KMS-11 (cell line): Measurements from ENCODE around the gene RRN3.
"Not testable (repeated sequence)": the region's sequence is repeated elsewhere in the genome, so short reads cannot be mapped to it uniquely, and the experiment has no call there.

Experiments used
- H2AFZ ChIP-seq: fragments of 200-600 bp; sonication (generic); 2 replicates; pipeline ENCODE4 v1.6.1; 2016; ENCODE audit warnings: antibody characterized with exemption, mixed run types, low read depth
- H3K27ac ChIP-seq: fragments of 200-600 bp; sonication (generic); 2 replicates; pipeline ENCODE4 v1.6.1; 2016; ENCODE audit warnings: mild to moderate bottlenecking, mixed run types
- H3K27me3 ChIP-seq: fragments of 200-600 bp; sonication (generic); 2 replicates; pipeline ENCODE4 v1.6.1; 2017; ENCODE audit warnings: mild to moderate bottlenecking, low read depth, mixed run types, moderate library complexity; ENCODE audit not compliant: insufficient read depth
- H3K36me3 ChIP-seq: fragments of 200-600 bp; sonication (generic); 2 replicates; pipeline ENCODE4 v1.6.1; 2017; ENCODE audit warnings: mild to moderate bottlenecking, mixed run types; ENCODE audit not compliant: insufficient read depth
- H3K4me1 ChIP-seq: fragments of 200-600 bp; sonication (generic); 2 replicates; pipeline ENCODE4 v1.6.1; 2016; ENCODE audit warnings: mild to moderate bottlenecking, low read depth, mixed run types; ENCODE audit not compliant: poor library complexity, severe bottlenecking
- H3K4me2 ChIP-seq: fragments of 200-600 bp; sonication (generic); 2 replicates; pipeline ENCODE4 v1.7.0; 2016; ENCODE audit warnings: mild to moderate bottlenecking, mixed run types
- H3K4me3 ChIP-seq: fragments of 200-600 bp; sonication (generic); IDR thresholded peaks from 2 replicates; pipeline ENCODE4 v1.6.1; 2017; ENCODE audit warnings: low read depth, low read length, mixed read lengths; ENCODE audit not compliant: insufficient read depth
- H3K79me2 ChIP-seq: fragments of 200-600 bp; sonication (generic); 2 replicates; pipeline ENCODE4 v1.6.1; 2016; ENCODE audit warnings: low read depth, mixed run types; ENCODE audit not compliant: insufficient read depth
- H3K9ac ChIP-seq: fragments of 200-600 bp; sonication (generic); 2 replicates; pipeline ENCODE4 v1.6.1; 2016; ENCODE audit warnings: mild to moderate bottlenecking, mixed run types
- H4K20me1 ChIP-seq: fragments of 200-600 bp; sonication (generic); 2 replicates; pipeline ENCODE4 v1.6.1; 2016; ENCODE audit warnings: mild to moderate bottlenecking, mixed run types; ENCODE audit not compliant: insufficient read depth
- TF ChIP-seq, protein P1 (sequence below): fragments of 200-600 bp; sonication (generic); conservative IDR thresholded peaks from 2 replicates; pipeline ENCODE4 v1.6.1; 2017; ENCODE audit warnings: low read depth, mild to moderate bottlenecking, antibody characterized with exemption, low read length, moderate library complexity, mixed read lengths

The RRN3 gene

DNA sequence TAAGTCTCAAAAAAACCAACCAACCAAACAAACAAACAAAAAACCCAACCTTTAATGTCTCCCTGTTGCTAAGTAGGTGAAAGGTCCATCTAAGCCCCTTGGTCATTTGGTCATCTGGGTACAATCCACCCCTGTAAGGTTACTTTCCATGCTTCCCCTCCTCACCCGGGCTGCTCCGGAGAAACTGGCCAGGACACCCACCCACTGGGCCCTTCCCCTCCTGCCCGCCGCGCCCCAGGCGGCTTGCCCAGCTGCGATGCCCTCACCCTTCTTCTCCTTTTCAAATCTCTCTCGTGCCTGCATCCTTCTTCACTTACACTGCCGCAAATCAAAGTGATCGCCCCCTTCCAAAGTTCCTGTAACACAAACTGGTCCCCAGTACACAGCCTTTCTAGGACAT lies 40.2 kb downstream of the RRN3 start:
- Histone ChIP-seq H3K4me1 (no peaks in the 10 kb centered on the region), H3K4me3 (no peak overlapping the region), H3K79me2 (0 out of 2 replicates have a peak, but pooled peaks cover 5% of the 10 kb centered on the region), H3K9ac (no peak overlapping the region), H3K4me2 (no peak overlapping the region), H3K36me3 (no peaks in the 10 kb centered on the region), H3K27ac (no peak overlapping the region), H3K27me3 (no peaks in the 10 kb centered on the region), H2AFZ (no peak overlapping the region), H4K20me1 (no peaks in the 10 kb centered on the region)
- TF ChIP-seq, protein P1, sequence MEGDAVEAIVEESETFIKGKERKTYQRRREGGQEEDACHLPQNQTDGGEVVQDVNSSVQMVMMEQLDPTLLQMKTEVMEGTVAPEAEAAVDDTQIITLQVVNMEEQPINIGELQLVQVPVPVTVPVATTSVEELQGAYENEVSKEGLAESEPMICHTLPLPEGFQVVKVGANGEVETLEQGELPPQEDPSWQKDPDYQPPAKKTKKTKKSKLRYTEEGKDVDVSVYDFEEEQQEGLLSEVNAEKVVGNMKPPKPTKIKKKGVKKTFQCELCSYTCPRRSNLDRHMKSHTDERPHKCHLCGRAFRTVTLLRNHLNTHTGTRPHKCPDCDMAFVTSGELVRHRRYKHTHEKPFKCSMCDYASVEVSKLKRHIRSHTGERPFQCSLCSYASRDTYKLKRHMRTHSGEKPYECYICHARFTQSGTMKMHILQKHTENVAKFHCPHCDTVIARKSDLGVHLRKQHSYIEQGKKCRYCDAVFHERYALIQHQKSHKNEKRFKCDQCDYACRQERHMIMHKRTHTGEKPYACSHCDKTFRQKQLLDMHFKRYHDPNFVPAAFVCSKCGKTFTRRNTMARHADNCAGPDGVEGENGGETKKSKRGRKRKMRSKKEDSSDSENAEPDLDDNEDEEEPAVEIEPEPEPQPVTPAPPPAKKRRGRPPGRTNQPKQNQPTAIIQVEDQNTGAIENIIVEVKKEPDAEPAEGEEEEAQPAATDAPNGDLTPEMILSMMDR, result no peak

DNA sequence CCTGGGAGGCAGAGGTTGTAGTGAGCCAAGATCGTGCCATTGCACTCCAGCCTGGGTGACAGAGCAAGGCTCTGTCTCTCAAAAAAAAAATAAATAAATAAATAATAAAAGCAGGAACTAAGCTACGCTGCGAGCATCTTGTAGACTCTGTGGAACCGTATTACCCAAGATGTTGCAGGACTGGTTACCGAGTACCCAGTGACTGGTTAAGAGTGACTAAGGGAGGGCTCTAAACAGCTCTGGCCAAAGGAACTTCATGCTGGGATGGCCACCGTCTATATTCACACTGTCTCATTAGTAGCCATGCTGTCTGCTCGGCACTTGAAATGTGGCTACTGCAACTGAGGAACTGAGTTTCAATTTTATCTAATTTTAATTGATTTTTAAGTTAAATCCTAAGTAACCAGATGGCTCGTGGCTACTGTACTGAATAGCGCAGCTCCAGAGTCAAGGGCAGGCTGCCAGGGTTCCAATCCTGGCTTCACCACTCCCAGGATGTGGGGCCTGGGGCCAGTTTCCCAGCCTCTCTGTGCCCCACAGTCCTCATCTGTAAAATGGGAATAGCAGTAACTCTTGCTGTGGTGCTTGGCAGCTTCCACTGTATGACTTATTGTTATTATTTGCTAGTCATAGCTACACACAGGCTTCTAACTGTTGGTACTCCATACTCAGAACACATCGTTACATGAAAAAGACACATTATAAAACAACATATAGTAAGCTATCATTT lies 41.2 kb downstream of the RRN3 start:
- Histone ChIP-seq H3K27me3 (no peaks in the 10 kb centered on the region), H3K79me2 (0 out of 2 replicates have a peak, but pooled peaks cover 5% of the 10 kb centered on the region), H4K20me1 (no peaks in the 10 kb centered on the region), H3K27ac (no peak overlapping the region), H3K36me3 (no peaks in the 10 kb centered on the region), H3K9ac (no peak overlapping the region), H3K4me2 (no peak overlapping the region), H3K4me3 (no peak overlapping the region), H2AFZ (no peak overlapping the region), H3K4me1 (no peaks in the 10 kb centered on the region)
- TF ChIP-seq, protein P1, result no peak

DNA sequence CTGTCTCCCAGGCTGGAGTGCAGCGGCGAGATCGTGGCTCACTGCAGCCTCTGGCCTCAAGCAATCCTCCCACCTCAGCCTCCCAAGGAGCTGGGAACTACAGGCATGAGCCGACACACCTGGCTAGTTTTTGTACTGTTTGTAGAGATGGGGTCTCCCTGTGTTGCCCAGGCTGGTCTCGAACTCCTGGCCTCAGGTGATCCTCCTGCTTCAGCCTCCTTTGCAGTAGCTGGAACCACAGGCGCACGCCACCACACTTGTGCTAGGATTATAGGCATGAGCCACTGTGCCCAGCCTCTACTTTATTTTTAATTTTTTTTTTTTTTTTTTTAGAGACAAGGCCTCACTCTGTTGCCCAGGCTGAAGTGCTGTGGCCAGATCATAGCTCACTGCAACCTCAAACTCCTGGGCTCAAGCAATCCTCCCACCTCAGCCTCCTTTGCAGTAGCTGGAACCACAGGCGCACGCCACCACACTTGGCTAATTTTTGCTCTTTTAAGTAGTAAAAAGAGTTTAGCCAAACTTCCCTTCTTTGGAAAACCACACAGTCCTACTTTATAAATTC lies 42.6 kb downstream of the RRN3 start:
- no peaks in the 10 kb centered on the region; the same call in 1 of the 2 replicates for H3K36me3 ChIP-seq
- no peak overlapping the region for H3K27ac ChIP-seq
- H3K9ac ChIP-seq, result no peak overlapping the region
- TF ChIP-seq, protein P1, result no peak
- no peak overlapping the region for H2AFZ ChIP-seq
- H3K4me3 ChIP-seq, result no peak overlapping the region
- H3K79me2 ChIP-seq, result 0 out of 2 replicates have a peak, but pooled peaks cover 5% of the 10 kb centered on the region
- H3K27me3 ChIP-seq, result no peaks in the 10 kb centered on the region
- no peaks in the 10 kb centered on the region for H4K20me1 ChIP-seq
- no peak overlapping the region for H3K4me2 ChIP-seq
- no peaks in the 10 kb centered on the region for H3K4me1 ChIP-seq

DNA sequence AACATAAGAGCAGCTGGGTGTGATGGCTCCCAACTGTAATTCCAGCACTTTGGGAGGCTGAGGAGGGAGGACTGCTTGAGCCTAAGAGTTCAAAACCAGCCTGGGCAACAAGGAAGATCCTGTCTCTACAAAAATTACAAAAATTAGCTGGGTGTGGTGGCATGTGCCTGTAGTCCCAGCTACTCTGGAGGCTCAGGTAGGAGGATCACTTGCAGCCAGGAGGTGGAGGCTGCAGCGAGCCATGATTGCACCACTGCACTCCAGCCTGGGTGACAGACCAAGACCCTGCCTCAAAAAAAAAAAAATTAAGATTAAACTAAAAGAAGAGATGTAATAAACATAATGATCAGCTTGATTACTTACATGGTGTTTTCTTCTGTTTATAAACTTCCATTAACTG lies 43.6 kb downstream of the RRN3 start:
- not testable (repeated sequence) for H3K27me3 ChIP-seq, H3K79me2 ChIP-seq, H3K4me3 ChIP-seq, H3K4me1 ChIP-seq, H3K4me2 ChIP-seq, H3K9ac ChIP-seq, H4K20me1 ChIP-seq, H3K27ac ChIP-seq, H3K36me3 ChIP-seq, H2AFZ ChIP-seq

DNA sequence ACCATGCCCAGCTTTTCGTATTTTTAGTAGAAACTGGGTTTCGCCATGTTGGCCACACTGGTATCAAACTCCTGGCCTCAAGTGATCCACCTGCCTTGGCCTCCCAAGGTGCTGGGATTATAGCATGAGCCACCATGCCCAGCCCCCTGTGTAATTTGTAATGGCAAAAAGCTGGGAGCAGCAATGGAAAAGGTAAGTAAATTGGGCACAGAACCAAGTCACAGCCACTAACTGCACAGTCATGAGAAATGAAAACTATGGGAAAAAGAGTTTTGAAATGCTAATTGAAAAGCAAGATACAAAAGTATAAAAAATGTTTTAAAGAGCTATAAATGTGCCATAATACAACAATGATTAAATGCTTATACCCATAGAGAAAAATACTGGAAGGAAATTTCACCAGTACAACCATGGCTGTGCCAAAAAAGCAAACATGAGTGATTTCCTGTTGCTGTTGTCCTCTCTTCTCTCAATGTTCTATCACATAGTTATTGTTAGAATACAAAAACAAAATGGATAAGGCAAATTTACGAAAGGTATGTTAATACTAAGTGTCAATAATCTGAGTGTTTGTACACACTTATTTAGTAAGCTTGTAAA lies 44.4 kb downstream of the RRN3 start:
- no peaks in the 10 kb centered on the region for H4K20me1 ChIP-seq
- TF ChIP-seq, protein P1, result no peak

More for the DNA sequence above, 44.4 kb downstream of the RRN3 start:
- Histone ChIP-seq H3K27ac (no peak overlapping the region), H3K4me2 (no peak overlapping the region), H3K4me3 (no peak overlapping the region), H2AFZ (no peak overlapping the region), H3K79me2 (0 out of 2 replicates have a peak, but pooled peaks cover 5% of the 10 kb centered on the region), H3K4me1 (no peaks in the 10 kb centered on the region), H3K9ac (no peak overlapping the region), H3K36me3 (no peaks in the 10 kb centered on the region; the same call in 1 of the 2 replicates), H3K27me3 (no peaks in the 10 kb centered on the region)
